ENCODE results near the gene TNFRSF4. TPM values are rescaled to one million over a fixed set of nuclear protein-coding genes. Genes with fewer than 3 reads are reported as not detected.

TNFRSF4 gene
- total and polyA plus RNA-seq, 9 of the 15 experiments (the other 6 are each of a cell fraction or from before 2014, with no cell fraction given): 0.07 to 0.44 (median 0.19) TPM; not detected in 5

GRCh38 chr1:1223321-1223720 is 9.4 kb upstream of the TNFRSF4 start:
- TF ChIP-seq HINFP (tag; conservative IDR thresholded peaks at IDR 0.05; ENCODE audit: low read depth) (no peak), TFE3 (CRISPR knock-in tag; IDR thresholded peaks at IDR 0.05) (no peak), POLR2G (IDR thresholded peaks at IDR 0.05; ENCODE audit: low read depth, low read length) (peak; percentile 51; the same call in 1 of the 2 replicates), CSDE1 (IDR thresholded peaks at IDR 0.05) (no peak), PTTG1 (tag; IDR thresholded peaks at IDR 0.05; ENCODE audit: low read depth) (no peak), ZNF263 (CRISPR knock-in tag; IDR thresholded peaks at IDR 0.05; ENCODE audit: borderline replicate concordance) (no peak), HIVEP1 (CRISPR knock-in tag; IDR thresholded peaks at IDR 0.05) (no peak), ZNF121 (CRISPR knock-in tag; conservative IDR thresholded peaks at IDR 0.05) (peak; percentile 73), RBFOX2 (IDR thresholded peaks at IDR 0.05; ENCODE audit: low read depth, low read length) (peak; percentile 34; the same call in 1 of the 2 replicates), BRCA1 (IDR thresholded peaks at IDR 0.05) (no peak), BRCA1 (CRISPR knock-in tag; IDR thresholded peaks at IDR 0.05) (0 out of 2 replicates have a peak, but pooled peaks have one; percentile 24), FOXO4 (CRISPR knock-in tag; IDR thresholded peaks at IDR 0.05) (no peak), ZNF780A (CRISPR knock-in tag; IDR thresholded peaks at IDR 0.05) (no peak), ZNF253 (CRISPR knock-in tag; conservative IDR thresholded peaks at IDR 0.05) (no peak)
- peaks cover 43% of the 10 kb centered on the region for H3K79me2 ChIP-seq (ENCODE audit: control insufficient read depth, insufficient read depth, low read length)
- H3K27ac ChIP-seq (ENCODE audit: extremely low read depth, low read depth, low read length): no peak overlapping the region
- peaks cover 97% of the 10 kb centered on the region; the same call in 2 of the 3 replicates for H3K36me3 ChIP-seq (ENCODE audit: control insufficient read depth, insufficient read depth, low read length)
- whole genome bisulfite sequencing (ENCODE audit: insufficient coverage, low coverage, missing lambda C conversion rate): 100% methylated on average over 13 of the region's 15 CpGs
- H3K4me1 ChIP-seq (replicated peaks in 1 of 2; ENCODE audit: control insufficient read depth in 2 of 2, insufficient read depth in 2 of 2, low read length in 2 of 2): peaks cover 0 to 63% of the 10 kb centered on the region in 2 experiments; a peak in 1 of 5 replicates
- H3K4me3 ChIP-seq: no peak overlapping the region
- no peaks in the 10 kb centered on the region for H3K9me3 ChIP-seq (replicated peaks; ENCODE audit: control insufficient read depth, insufficient read depth, low read depth, low read length)
- CTCF ChIA-PET (ENCODE audit: low intra/inter-chr PET ratio): no interaction called here
- no peak overlapping the region for H3K4me2 ChIP-seq (ENCODE audit: insufficient read depth, low read length)
- peaks cover 9% of the 10 kb centered on the region; the same call in 1 of the 2 replicates for H4K20me1 ChIP-seq (replicated peaks; ENCODE audit: control insufficient read depth, insufficient read depth, low read length)
- no peak overlapping the region for H2AFZ ChIP-seq (ENCODE audit: low read depth, low read length)
- DNase-seq (ENCODE audit: extremely low read depth in 1 of 4, low spot score in 3 of 4): no peak
- FAIRE-seq: no peak
- ATAC-seq: no peak
- H3K27me3 ChIP-seq (ENCODE audit: control insufficient read depth in 2 of 2, insufficient read depth in 2 of 2, low read length in 2 of 2): no peaks in the 10 kb centered on the region
- BruUV-seq (replicated peaks): no TSS peak
- POLR2A ChIA-PET: interaction anchor here (1.2 kb wide), 1 partner anchor 10 kb away, joined by 3 read pairs; no protein-coding TSS in a partner anchor
- intact Hi-C loops (cut with micrococcal nuclease) (no loop called here), in situ Hi-C loops (cut with MboI) (no loop called here)
- H3K9me1 ChIP-seq (ENCODE audit: control insufficient read depth, insufficient read depth, low read length): no peaks in the 10 kb centered on the region
- no peak overlapping the region for H3K9ac ChIP-seq (ENCODE audit: insufficient read depth in 1 of 2, low read depth in 2 of 2, low read length in 2 of 2)

All from K562 (cell line).